ENCODE data around the gene KIF5B.

DNA sequence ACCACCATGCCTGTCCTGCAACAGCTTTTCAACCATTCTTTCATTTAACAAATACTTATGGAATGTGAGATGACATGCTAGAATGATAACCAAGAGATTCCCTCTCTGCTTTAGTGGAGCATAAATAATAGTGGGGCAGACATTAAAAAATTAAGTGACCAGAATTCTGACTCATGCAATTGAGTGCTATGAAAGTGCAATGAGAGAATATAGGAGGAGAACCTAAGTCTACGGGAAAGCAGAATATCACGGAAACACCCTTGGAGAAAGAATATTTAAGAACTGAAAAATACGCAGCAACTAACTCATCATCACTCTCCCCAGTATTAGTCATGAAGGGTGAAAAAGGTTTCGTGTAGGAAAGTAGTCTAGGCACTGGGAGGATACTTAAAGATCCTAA, 7.1 kb downstream of the KIF5B start:
- TF ChIP-seq, protein P1, sequence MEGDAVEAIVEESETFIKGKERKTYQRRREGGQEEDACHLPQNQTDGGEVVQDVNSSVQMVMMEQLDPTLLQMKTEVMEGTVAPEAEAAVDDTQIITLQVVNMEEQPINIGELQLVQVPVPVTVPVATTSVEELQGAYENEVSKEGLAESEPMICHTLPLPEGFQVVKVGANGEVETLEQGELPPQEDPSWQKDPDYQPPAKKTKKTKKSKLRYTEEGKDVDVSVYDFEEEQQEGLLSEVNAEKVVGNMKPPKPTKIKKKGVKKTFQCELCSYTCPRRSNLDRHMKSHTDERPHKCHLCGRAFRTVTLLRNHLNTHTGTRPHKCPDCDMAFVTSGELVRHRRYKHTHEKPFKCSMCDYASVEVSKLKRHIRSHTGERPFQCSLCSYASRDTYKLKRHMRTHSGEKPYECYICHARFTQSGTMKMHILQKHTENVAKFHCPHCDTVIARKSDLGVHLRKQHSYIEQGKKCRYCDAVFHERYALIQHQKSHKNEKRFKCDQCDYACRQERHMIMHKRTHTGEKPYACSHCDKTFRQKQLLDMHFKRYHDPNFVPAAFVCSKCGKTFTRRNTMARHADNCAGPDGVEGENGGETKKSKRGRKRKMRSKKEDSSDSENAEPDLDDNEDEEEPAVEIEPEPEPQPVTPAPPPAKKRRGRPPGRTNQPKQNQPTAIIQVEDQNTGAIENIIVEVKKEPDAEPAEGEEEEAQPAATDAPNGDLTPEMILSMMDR (IDR thresholded peaks at IDR 0.05): no peak
- no peak for TF ChIP-seq EZH2 (IDR thresholded peaks at IDR 0.05; ENCODE audit: borderline replicate concordance, insufficient read depth, low read depth, low read length, poor library complexity, severe bottlenecking)
